ENCODE measurements around the gene ALK.
A peak's percentile ranks its signal among the peaks of the same experiment; 100 is the strongest.

Gene ALK

DNA sequence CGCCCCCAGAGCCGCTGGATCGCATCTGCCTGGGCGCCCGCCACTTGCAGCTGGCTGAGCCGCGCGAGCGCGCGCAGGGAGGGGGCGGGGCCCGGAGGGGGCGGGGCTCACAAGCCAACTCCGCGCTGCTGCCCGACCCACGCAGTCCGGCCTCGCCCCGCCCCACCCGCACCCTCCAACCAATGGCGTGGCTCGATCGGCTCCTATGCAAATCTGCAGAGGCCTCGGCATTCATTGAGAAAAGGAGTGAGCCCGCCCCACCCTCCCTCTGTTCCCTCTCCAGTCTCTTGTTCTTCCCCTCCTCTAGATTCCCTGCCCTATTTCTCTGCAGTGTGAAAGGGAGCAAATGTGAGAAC, at the start of gene ALK:
TSS of gene ALK (minus strand) at position 27 of the 356 bp plus-strand sequence. CDS start 927 bp downstream, outside the sequence.
- DNase-seq: peak; percentile 87

- no peak for DNase-seq
Observed at GRCh38 chr2:29966266-29966665, 44.9 kb upstream of the ALK start.

DNA sequence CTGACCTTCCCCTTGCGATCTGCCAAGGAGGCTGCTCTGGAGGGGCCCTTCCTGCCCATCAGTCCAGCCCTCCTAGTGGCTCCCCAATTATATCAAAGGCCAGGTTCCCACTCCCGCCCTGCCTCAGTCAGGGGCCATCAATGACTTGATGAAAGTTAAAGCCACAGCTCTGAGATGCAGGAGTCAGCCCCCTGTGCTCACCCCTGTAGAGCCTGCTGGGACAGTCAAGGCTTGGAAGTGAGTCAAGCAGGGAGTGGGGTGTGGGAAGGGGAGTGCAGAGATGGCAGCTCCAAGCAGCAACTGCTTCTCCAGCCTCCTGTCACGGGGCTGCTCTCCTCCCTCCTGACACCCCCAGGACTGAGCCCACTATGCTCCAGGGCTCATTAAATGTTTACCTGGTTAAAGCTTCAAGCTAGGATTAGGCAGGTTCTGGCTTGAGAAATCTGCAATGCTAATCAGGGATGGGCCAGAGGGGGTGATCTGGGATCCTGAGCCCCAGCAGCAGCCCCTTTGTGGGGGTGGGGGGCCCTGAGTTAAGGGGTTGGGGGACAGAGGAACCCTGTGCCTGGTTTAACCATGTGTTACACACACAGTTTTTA, 42.7 kb upstream of the ALK start:
- DNase-seq: no peak

- no peak for DNase-seq
Observed at GRCh38 chr2:29962922-29963321, 41.5 kb upstream of the ALK start.

DNA sequence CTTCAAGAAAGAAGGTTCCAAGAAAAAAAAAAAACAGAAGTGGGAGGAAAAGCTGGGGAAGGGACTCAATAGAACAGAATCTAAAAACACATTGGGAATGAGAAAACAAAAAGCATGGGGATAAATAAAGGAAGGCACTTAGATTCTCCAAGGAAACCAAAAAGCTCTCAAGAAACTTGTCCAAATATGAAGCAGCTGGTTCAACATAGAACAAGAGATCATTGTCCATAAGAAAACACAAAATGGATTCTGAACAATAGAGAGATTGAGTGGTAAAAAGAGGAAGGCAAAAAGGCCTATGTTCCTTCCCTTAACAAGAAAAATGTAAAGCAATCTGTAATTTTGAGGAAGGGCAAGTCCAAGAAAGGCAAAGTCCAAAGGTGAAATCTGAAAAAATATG, 32.9 kb upstream of the ALK start:
- no peak for DNase-seq

DNA sequence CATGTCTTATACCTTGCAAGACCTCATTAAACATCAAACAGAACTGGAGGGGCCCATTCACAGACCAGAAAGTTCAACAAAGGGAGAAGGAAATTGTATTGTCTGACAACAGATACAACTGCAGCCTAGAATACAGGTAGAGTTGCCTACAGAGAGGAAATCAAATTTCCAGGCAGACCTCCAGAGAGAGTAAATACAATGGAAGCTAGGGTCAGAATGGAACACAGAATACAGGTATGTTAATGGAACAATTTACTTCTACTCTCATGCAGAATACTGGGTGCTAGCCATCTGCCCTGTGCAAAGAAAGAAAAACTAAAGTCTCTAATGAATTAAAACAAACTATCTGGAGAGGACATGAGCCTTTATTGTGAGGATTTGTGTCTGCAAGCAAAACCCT, 31.6 kb upstream of the ALK start:
- no peak for DNase-seq

DNA sequence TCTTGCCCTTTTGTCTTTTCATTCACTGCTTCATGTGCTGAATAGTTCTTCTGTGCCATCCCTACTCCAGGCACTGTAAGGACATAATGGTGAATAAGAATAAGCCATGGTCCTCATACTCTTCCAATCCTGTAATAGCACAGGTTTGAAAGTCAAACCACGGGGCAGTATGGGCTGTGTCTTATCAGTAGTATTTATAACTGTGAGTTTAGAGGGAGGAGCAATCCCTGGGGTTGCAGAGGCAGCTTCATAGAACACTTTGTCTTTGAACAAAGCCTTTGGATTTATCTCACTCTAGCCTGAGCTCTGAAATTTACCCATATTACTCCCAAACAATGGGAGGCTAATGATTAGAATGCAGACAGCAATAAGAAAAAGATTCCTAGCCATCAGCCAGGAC, 30.2 kb upstream of the ALK start:
- no peak for DNase-seq

DNA sequence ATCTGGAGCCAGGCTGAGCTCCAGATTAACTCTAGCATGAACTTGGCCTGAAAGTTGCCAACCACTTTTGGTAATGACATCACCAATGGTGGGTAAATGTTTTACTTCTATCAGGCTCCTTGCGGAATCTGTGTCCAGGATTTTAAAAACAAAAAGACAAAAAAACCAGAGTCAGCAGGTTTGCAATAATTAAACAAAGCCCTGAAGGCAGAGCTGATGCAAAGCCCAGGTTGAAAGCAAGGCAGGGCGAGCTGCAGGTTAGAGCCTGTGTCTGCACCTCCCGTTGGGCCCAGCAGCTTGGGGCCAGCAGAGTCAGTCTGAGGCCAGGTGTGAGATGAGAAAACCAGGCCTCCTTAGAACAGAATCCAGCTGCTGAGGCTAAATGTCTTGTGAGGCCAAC, 29.1 kb upstream of the ALK start:
- no peak for DNase-seq

- DNase-seq: no peak
Observed at GRCh38 chr2:29949042-29949441, 27.7 kb upstream of the ALK start.

DNA sequence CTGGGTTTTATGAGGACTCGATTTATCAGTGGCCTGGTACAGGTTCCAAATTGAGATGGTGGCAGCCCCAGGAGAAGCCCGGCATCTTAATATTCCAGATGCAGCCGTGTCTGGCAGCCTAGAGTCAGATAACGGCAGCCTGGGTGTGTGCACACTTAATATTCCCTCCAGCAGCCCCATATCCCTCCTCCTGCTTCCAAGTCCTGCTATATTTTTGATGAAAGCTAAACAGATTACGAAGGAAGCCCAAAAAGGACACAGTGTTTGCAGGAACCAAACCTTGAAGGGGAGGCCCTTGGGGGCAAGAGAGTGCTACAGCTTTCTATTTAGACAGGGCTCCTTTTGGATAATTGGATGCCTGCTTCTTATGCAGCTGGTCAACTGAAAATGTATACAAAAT, 25.1 kb upstream of the ALK start:
- no peak for DNase-seq

DNA sequence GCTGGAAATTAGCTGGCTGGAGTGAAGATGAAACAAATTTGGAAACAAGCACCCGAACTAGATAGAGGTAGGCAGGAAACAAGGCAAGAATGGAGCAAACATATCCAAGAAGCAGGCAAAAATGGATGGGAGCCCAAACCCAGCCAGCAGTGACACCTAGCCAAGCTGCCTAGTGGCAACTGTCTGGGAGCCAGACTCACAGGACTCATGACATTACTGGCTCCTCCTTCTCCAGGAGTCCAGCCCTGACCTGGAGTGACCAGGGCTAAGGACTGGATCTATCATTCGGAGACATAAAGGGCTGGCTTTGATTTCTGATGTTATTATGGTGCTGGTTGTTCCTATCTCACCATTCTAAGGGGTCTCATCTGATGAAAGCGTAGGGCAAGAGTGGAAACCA, 21.3 kb upstream of the ALK start:
- no peak for DNase-seq

DNA sequence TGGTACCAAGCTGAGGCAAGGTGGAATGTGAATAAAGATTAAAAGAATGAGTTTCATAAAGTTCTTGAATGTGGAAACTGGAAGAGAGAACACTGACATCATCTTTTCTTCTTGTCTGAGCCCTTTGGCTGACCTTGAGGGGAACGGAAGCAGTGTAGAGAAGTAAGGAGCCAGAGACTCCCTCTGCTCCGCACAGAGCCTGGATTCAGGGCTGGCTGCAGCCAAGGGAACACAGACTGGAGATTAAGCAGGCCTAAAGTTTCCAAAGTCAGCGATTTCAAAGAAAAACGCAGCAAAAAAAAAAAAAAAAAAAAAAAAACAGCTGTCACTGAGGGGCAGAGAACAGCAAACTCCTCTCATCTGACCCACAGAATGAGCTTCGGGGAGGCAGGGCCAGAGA, 19.3 kb upstream of the ALK start:
- no peak for DNase-seq

GRCh38 chr2:29936020-29936419, 14.6 kb upstream of the ALK start:
- no peak for DNase-seq

DNA sequence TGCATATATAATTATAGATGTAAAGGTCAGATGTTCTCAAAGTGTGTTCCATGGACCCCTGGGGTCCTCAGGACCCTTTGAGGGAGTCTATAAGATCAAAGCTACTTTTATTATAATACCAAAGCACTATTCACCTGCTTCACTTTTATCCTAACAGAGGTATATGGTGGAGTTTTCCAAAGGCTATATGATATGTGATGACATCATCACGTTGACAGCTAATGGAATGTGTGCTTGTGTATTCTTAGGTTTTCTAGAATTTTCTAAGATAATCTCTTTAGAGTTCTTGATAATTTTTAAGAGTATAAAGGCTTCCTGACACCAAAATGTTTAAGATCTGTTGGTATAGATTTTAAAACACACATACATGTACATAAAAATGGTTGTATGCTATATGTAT, 10.4 kb upstream of the ALK start:
- DNase-seq: no peak

DNA sequence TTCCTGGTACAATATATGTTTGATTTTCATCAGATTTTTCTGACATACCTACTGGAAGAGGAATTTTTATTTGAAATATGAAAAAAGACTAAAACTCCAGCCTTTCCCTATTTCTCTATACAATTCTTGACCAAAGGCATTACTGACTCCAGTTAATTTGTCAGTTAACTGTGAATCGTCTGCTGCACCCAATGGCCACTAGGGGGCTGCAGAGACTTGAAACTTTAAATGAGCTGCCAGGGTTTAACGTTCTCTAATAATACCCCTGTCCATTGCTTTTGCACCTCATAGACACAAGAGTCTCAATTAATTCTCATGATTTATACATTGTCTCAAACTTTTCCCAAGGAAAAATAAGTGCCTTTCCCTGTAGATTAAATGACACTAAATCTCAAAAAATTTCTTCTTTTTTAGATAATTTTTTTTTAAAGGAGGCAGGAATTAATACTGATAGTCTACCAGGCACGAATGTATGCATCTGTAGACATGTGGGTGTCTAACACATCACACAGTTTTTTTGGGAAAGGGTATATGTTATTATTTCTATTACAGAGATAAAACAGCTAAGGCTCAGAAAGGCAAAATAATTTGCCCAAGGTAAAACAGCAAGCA, 1.8 kb upstream of the ALK start:
- peak; percentile 59 for DNase-seq

GRCh38 chr2:29922605-29923004, 1.2 kb upstream of the ALK start:
- no peak for DNase-seq

DNA sequence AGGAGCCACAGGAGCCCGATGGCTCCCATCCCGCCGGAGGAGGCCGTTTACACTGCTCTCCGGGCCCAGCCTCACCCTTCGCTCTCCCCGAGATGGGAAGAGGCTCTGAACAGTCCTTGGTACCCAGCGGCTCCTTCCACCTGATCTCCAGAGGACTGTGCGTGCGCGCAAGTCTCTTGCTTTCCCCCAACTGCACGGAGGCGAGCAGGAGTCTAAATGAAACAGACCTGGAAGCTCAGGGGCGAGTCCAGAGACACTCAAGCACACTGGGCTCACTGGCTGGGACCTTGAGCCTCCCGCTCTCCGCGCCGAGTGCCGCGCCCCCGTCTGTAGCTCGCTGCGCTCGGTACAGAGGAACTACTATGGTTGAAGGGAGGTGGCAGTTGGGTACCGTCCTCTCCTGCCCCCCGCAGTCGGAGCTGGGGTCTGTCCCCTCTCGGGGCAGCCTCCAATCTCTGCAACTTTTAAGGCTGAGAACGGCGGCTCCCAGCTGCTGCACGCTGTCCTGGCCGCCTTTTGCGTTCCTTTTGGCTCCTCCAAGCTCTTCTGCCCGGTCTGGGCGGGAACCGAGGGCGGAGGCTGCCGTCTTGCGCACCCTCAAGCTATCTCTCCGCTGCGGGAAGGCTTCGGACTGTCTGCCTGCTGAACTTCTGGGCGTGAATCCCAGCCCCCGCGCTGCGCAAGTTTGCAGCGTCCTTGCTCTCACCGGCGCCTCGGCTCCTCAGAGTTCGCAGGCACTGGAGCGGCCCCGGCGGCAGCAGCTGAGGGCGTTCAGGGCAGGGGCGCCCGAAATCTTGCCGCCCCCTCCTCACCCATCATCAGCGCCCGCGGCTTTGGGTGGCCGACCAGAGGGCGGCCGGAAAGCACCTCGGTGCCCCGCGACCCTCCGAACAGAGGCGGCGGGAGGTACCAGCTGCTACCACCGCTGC, 491 bp downstream of the ALK start:
- DNase-seq: peak; percentile 7

DNA sequence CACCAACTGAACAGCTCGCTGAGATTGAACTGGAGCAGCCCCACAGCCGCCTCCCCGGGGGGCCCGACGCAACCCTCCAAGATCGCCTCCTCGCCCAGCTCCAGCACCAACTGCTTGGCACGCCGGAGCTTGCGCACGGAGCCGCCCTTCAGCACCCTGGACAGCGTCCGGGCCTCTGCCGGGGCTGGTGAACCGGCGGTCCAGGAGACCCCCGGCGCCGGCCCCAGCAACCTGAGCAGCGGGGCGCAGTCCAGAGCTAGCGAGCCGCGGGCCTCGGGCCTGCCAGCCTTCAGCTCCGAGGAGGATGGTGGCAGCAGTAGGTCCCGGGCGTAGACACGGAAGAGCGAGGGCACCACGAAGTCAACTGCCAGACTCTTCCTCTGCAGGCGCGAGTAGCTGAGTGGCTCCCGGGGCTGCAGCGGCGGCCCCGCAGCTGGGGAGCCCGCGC, 1.2 kb downstream of the ALK start:
- DNase-seq: peak; percentile 54

- no peak for DNase-seq
Observed at GRCh38 chr2:29918941-29919340, 2.4 kb downstream of the ALK start.

- no peak for DNase-seq
Observed at GRCh38 chr2:29917781-29918180, 3.6 kb downstream of the ALK start.

GRCh38 chr2:29916571-29916970, 4.8 kb downstream of the ALK start:
- DNase-seq: no peak

DNA sequence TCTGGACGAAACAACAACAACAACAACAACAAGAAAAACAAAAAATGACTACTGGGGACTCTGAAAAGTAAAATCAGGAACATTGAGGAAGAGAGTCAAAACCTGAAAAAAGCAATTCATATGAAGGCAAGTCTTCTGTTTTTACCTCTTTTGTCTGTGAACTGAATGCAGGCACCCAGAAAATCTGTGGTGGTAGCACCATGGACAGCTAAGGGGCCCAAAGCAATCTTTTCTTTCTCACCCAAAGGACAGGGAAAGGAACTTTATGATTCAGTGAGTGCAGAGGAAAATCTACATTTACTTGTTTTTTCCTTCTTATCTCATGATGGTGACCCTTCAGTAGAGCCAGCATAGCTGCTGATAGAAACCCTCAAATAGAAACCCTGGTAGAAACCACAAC, 10.4 kb downstream of the ALK start:
- DNase-seq: no peak

- no peak for DNase-seq
Observed at GRCh38 chr2:29910465-29910864, 10.9 kb downstream of the ALK start.

- DNase-seq: no peak
Observed at GRCh38 chr2:29902356-29902755, 19.0 kb downstream of the ALK start.

Data from fibroblast of skin of right biceps (primary cell).